SK-N-SH (cell line): ENCODE measurements around the gene BUB3. TPM values are rescaled to one million over a fixed set of nuclear protein-coding genes. Genes with fewer than 3 reads are reported as not detected.
A peak's percentile ranks its signal among the peaks of the same experiment; 100 is the strongest.

Experiments
- CTCF ChIA-PET: fragments of 300-600, 350-600 bp; formaldehyde crosslinking; extraction: SDS; loops from one replicate; lab custom pipeline; 2021; lab: Yijun Ruan, JAX
- POLR2A ChIA-PET: fragments of 350-600 bp; sonication (Branson Sonifier 250); formaldehyde crosslinking; extraction: SDS; loops from one replicate; lab custom pipeline; 2020; ENCODE audit warnings: antibody characterized with exemption, inconsistent platforms; lab: Yijun Ruan, JAX
- DNase-seq: peaks from one replicate; pipeline ENCODE4 v3.0.0; 2012
- H2AFZ ChIP-seq: fragments of 200-600 bp; sonication (generic); 2 replicates; pipeline ENCODE4 v1.8.1; 2016; ENCODE audit warnings: antibody characterized with exemption, mild to moderate bottlenecking, low read depth
- H3F3A ChIP-seq: fragments of 200-600 bp; sonication (generic); replicated peaks from 2 replicates; pipeline ENCODE3; 2016; ENCODE audit warnings: antibody characterized with exemption, mild to moderate bottlenecking; ENCODE audit not compliant: insufficient read depth
- H3K27ac ChIP-seq, 2 experiments: fragments of 200-500 bp in 1 of 2; fragments of 200-600 bp in 1 of 2; sonication (Bioruptor generic) in 1 of 2; sonication (generic), shearing (Covaris generic) in 1 of 2; 2 replicates each; pipeline versions ENCODE4 v1.5.1 to v1.6.1; 2014 to 2016; ENCODE audit warnings: low read depth in 2 of 2, inconsistent platforms in 1 of 2, low read length in 1 of 2, mild to moderate bottlenecking in 1 of 2, mixed read lengths in 1 of 2
- H3K27me3 ChIP-seq: fragments of 200-600 bp; sonication (generic), shearing (Covaris generic); 2 replicates; pipeline ENCODE4 v1.6.1; 2016; ENCODE audit warnings: mixed run types; ENCODE audit not compliant: insufficient read depth
- H3K36me3 ChIP-seq, 2 experiments: fragments of 200-500 bp in 1 of 2; fragments of 200-600 bp in 1 of 2; sonication (Bioruptor generic) in 1 of 2; sonication (generic) in 1 of 2; replicated peaks in 1 of 2; 2 replicates each; pipeline versions ENCODE3 to v1.5.1; 2014 to 2016; ENCODE audit warnings: low read length in 1 of 2, mild to moderate bottlenecking in 1 of 2; ENCODE audit not compliant: insufficient read depth in 2 of 2, control insufficient read depth in 1 of 2
- H3K4me1 ChIP-seq, 2 experiments: fragments of 200-500 bp in 1 of 2; fragments of 200-600 bp in 1 of 2; sonication (Bioruptor generic) in 1 of 2; sonication (generic), shearing (Covaris generic) in 1 of 2; 2 replicates each; pipeline versions ENCODE4 v1.5.1 to v1.6.1; 2014 to 2016; ENCODE audit warnings: low read depth in 1 of 2, low read length in 1 of 2, mixed run types in 1 of 2; ENCODE audit not compliant: insufficient read depth in 2 of 2, control insufficient read depth in 1 of 2
- H3K4me2 ChIP-seq: fragments of 200-600 bp; sonication (generic), shearing (Covaris generic); 2 replicates; pipeline ENCODE4 v1.6.1; 2017; ENCODE audit warnings: mixed run types
- H3K4me3 ChIP-seq, 2 experiments: fragments of 200-500 bp in 1 of 2; fragments of 200-600 bp in 1 of 2; sonication (Bioruptor generic) in 1 of 2; sonication (generic), shearing (Covaris generic) in 1 of 2; 2 replicates each; pipeline versions ENCODE4 v1.5.1 to v1.8.1; 2014 to 2016; ENCODE audit warnings: low read depth in 2 of 2, inconsistent platforms in 1 of 2, low read length in 1 of 2, mild to moderate bottlenecking in 1 of 2, mixed read lengths in 1 of 2, moderate library complexity in 1 of 2
- H3K79me2 ChIP-seq: fragments of 200-600 bp; sonication (generic); 2 replicates; pipeline ENCODE4 v1.8.1; 2017; ENCODE audit warnings: mild to moderate bottlenecking; ENCODE audit not compliant: insufficient read depth
- H3K9ac ChIP-seq: fragments of 200-600 bp; sonication (generic); 2 replicates; pipeline ENCODE4 v1.6.1; 2017; ENCODE audit warnings: mixed run types
- H3K9me2 ChIP-seq: fragments of 200-600 bp; sonication (generic); 2 replicates; pipeline ENCODE4 v1.6.1; 2017; ENCODE audit warnings: mixed run types
- H3K9me3 ChIP-seq: fragments of 200-600 bp; sonication (generic); 2 replicates; pipeline ENCODE4 v1.6.1; 2017; ENCODE audit warnings: mixed run types, mild to moderate bottlenecking, moderate library complexity
- H4K20me1 ChIP-seq: fragments of 200-600 bp; sonication (generic); 2 replicates; pipeline ENCODE4 v1.6.1; 2017; ENCODE audit warnings: mild to moderate bottlenecking, mixed run types; ENCODE audit not compliant: insufficient read depth
- ELF1 ChIP-seq: IDR thresholded peaks from 2 replicates; pipeline ENCODE4 v1.4.0; 2012
- EP300 ChIP-seq, 2 experiments: IDR thresholded peaks; 2 replicates each; pipeline versions ENCODE4 v1.4.0 to v1.6.1; 2012; ENCODE audit warnings: borderline replicate concordance in 1 of 2, low read depth in 1 of 2, low read length in 1 of 2
- FOSL2 ChIP-seq: IDR thresholded peaks from 2 replicates; pipeline ENCODE4 v1.4.0; 2012; ENCODE audit warnings: low read depth, mild to moderate bottlenecking, moderate library complexity, borderline replicate concordance
- FOXM1 ChIP-seq: IDR thresholded peaks from 2 replicates; pipeline ENCODE4 v1.4.0; 2012; ENCODE audit warnings: low read depth, mild to moderate bottlenecking
- GABPA ChIP-seq: IDR thresholded peaks from 2 replicates; pipeline ENCODE4 v1.4.0; 2012; ENCODE audit warnings: low read depth, mild to moderate bottlenecking
- GATA2 ChIP-seq: sonication (generic); formaldehyde crosslinking; IDR thresholded peaks from 2 replicates; pipeline ENCODE4 v1.5.0; 2020; ENCODE audit warnings: mild to moderate bottlenecking, missing genetic modification reagents
- MAX ChIP-seq: IDR thresholded peaks from 2 replicates; pipeline ENCODE4 v1.4.0; 2012; ENCODE audit warnings: low read depth
- MEF2A ChIP-seq: IDR thresholded peaks from 2 replicates; pipeline ENCODE4 v1.4.0; 2012; ENCODE audit warnings: low read depth, borderline replicate concordance
- MXI1 ChIP-seq: IDR thresholded peaks from 2 replicates; pipeline ENCODE4 v1.6.1; 2012; ENCODE audit warnings: mild to moderate bottlenecking, low read depth, low read length, improper control_type of control experiment
- NFIC ChIP-seq: IDR thresholded peaks from 2 replicates; pipeline ENCODE4 v1.4.0; 2012; ENCODE audit warnings: borderline replicate concordance
- NRF1 ChIP-seq: IDR thresholded peaks from 2 replicates; pipeline ENCODE4 v1.6.1; 2012; ENCODE audit warnings: low read depth, mild to moderate bottlenecking, low read length
- RAD21 ChIP-seq: IDR thresholded peaks from 2 replicates; pipeline ENCODE4 v1.6.1; 2012; ENCODE audit warnings: mild to moderate bottlenecking, low read length
- RFX5 ChIP-seq: IDR thresholded peaks from 2 replicates; pipeline ENCODE4 v1.6.1; 2012; ENCODE audit warnings: mild to moderate bottlenecking, improper control_type of control experiment, low read length
- SMC3 ChIP-seq: IDR thresholded peaks from 2 replicates; pipeline ENCODE4 v1.6.1; 2012; ENCODE audit warnings: low read depth, low read length, improper control_type of control experiment
- TAF1 ChIP-seq: IDR thresholded peaks from 2 replicates; pipeline ENCODE4 v1.6.1; 2012; ENCODE audit warnings: low read depth, mild to moderate bottlenecking, low read length, moderate library complexity, borderline replicate concordance
- TCF12 ChIP-seq: IDR thresholded peaks from 2 replicates; pipeline ENCODE4 v1.4.0; 2012
- TEAD4 ChIP-seq: IDR thresholded peaks from 2 replicates; pipeline ENCODE4 v1.4.0; 2012; ENCODE audit warnings: mild to moderate bottlenecking, borderline replicate concordance; ENCODE audit not compliant: insufficient read depth
- USF2 ChIP-seq: fragments of 150-350 bp; IDR thresholded peaks from 2 replicates; pipeline ENCODE4 v1.6.1; 2017; ENCODE audit warnings: antibody characterized with exemption, low read length, low read depth, borderline replicate concordance
- YY1 ChIP-seq: IDR thresholded peaks from 2 replicates; pipeline ENCODE4 v1.4.0; 2012; ENCODE audit warnings: low read depth, mild to moderate bottlenecking
- ZBTB33 ChIP-seq: IDR thresholded peaks from 2 replicates; pipeline ENCODE4 v1.4.0; 2012; ENCODE audit warnings: low read depth, borderline replicate concordance
- WGBS: methylation state at CpG from one replicate; pipeline ENCODE4 v1.1.6; 2017; ENCODE audit warnings: low lambda C conversion rate; 5-methylcytosine and 5-hydroxymethylcytosine counted together
- polyA plus RNA-seq, 3 experiments: library from polyadenylated mRNA; depleted of rRNA; stranded (reverse); fragments of >200 nt; gene quantifications; 2 replicates each; pipeline ENCODE4 v1.2.3, GENCODE V29; 2012

BUB3 gene
- polyA plus RNA-seq, 1 of the 3 experiments (the other 2 are of a cell fraction) = 202 TPM

- Histone ChIP-seq H3K79me2 (peaks cover 55% of the 10 kb centered on the region), H3F3A (peaks cover 15% of the 10 kb centered on the region), H3K9me3 (no peaks in the 10 kb centered on the region), H3K27ac (peak overlapping the region; percentile 81 to 89), H3K4me2 (peak overlapping the region; percentile 80), H3K36me3 (peaks cover 41 to 44% of the 10 kb centered on the region in 2 experiments), H2AFZ (peak overlapping the region; percentile 90), H3K4me1 (peaks cover 24 to 29% of the 10 kb centered on the region in 2 experiments; a peak in 3 of 4 replicates), H3K9ac (peak overlapping the region; percentile 93), H3K9me2 (no peaks in the 10 kb centered on the region), H3K27me3 (peaks cover 28% of the 10 kb centered on the region), H4K20me1 (peaks cover 50% of the 10 kb centered on the region), H3K4me3 (peak overlapping the region; percentile 85 to 90)
- CTCF ChIA-PET = interaction anchor here (2.0 kb wide), 1 partner anchor 226 kb away, joined by 5 read pairs; no protein-coding TSS in a partner anchor
- DNase-seq = peak; percentile 84
- peak; percentile 80 for TF ChIP-seq NRF1
- TF ChIP-seq NFIC = no peak
- TF ChIP-seq USF2 = no peak
- no peak for TF ChIP-seq EP300 (IDR thresholded peaks at IDR 0.05; ENCODE audit: borderline replicate concordance in 1 of 2, low read depth in 1 of 2, low read length in 1 of 2)
- TF ChIP-seq MXI1 = peak; percentile 91
- TF ChIP-seq ELF1 = no peak
- TF ChIP-seq ZBTB33 = no peak
- TF ChIP-seq FOSL2 = no peak
- no peak for TF ChIP-seq TAF1
- TF ChIP-seq RFX5 = no peak
- POLR2A ChIA-PET = no interaction called here
- 4% methylated on average over 22 of the region's 49 CpGs for WGBS
Measured at GRCh38 chr10:123154711-123155505, 706 bp downstream of the BUB3 start.

GRCh38 chr10:123156078-123156477 lies 1.9 kb downstream of the BUB3 start:
- H4K20me1 ChIP-seq = peaks cover 59% of the 10 kb centered on the region
- peak overlapping the region; percentile 93; the same call in 1 of the 2 replicates for H3K9ac ChIP-seq
- no peak overlapping the region for H2AFZ ChIP-seq
- H3K4me3 ChIP-seq = peak overlapping the region; percentile 85 to 90; a peak in 3 of 4 replicates
- H3K4me1 ChIP-seq = peaks cover 17 to 29% of the 10 kb centered on the region in 2 experiments; a peak in 3 of 4 replicates
- peaks cover 52 to 55% of the 10 kb centered on the region in 2 experiments for H3K36me3 ChIP-seq
- peaks cover 67% of the 10 kb centered on the region for H3K79me2 ChIP-seq
- 25% methylated on average over 2 of the region's 2 CpGs for WGBS
- peak overlapping the region in 1 of 2 experiments; percentile 81; a peak in 2 of 4 replicates for H3K27ac ChIP-seq
- H3K4me2 ChIP-seq = peak overlapping the region; percentile 80
- POLR2A ChIA-PET = interaction anchor here (0.6 kb wide), 1 partner anchor 145 kb away, joined by 3 read pairs; no protein-coding TSS in a partner anchor
- DNase-seq = no peak
- CTCF ChIA-PET = interaction anchor here (0.8 to 2.0 kb wide), 5 partner anchors 9 to 225 kb away, joined by 3 to 5 read pairs (median 3); no protein-coding TSS in a partner anchor
- no peaks in the 10 kb centered on the region for H3K9me2 ChIP-seq
- H3K9me3 ChIP-seq = no peaks in the 10 kb centered on the region
- peaks cover 16% of the 10 kb centered on the region for H3K27me3 ChIP-seq
- peaks cover 15% of the 10 kb centered on the region for H3F3A ChIP-seq
- TF ChIP-seq USF2 = no peak
- TF ChIP-seq TAF1 = no peak
- TF ChIP-seq GABPA = no peak
- TF ChIP-seq SMC3 = no peak
- TF ChIP-seq TEAD4 = no peak
- TF ChIP-seq GATA2 (CRISPR knock-in tag) = no peak
- TF ChIP-seq EP300 (IDR thresholded peaks at IDR 0.05; ENCODE audit: borderline replicate concordance in 1 of 2, low read depth in 1 of 2, low read length in 1 of 2) = peak in 1 of 2 experiments; percentile 39; a peak in 1 of 4 replicates
- no peak for TF ChIP-seq FOXM1
- TF ChIP-seq MAX = no peak
- TF ChIP-seq RAD21 = no peak
- TF ChIP-seq NFIC = peak; percentile 69
- no peak for TF ChIP-seq YY1
- peak; percentile 26; the same call in 1 of the 2 replicates for TF ChIP-seq TCF12
- no peak for TF ChIP-seq MEF2A
- TF ChIP-seq ELF1 = no peak
- TF ChIP-seq NRF1 = no peak
